HG02938 (cell line): Measurements from ENCODE around the gene TBC1D5.
"Not testable (repeated sequence)": the region's sequence is repeated elsewhere in the genome, so short reads cannot be mapped to it uniquely, and the experiment has no call there.

Experiments
- ATAC-seq: cut with Tn5 transposase; IDR thresholded peaks from one replicate; pipeline ENCODE4 v1.9.1; 2021; ENCODE audit warnings: mild to moderate bottlenecking, moderate library complexity; ENCODE audit not compliant: unreplicated experiment

Gene TBC1D5

GRCh38 chr3:17648630-17649355 is 93.6 kb downstream of the TBC1D5 start:
- ATAC-seq, result not testable (repeated sequence)

- ATAC-seq, result no peak
Observed at GRCh38 chr3:17645074-17645698, 97.2 kb downstream of the TBC1D5 start.

GRCh38 chr3:17643691-17644090 is 98.7 kb downstream of the TBC1D5 start:
- no peak for ATAC-seq

GRCh38 chr3:17642474-17642873 is 100.0 kb downstream of the TBC1D5 start:
- no peak for ATAC-seq

- no peak for ATAC-seq
Observed at GRCh38 chr3:17640466-17640865, 102.0 kb downstream of the TBC1D5 start.

GRCh38 chr3:17639765-17640164 is 102.7 kb downstream of the TBC1D5 start:
- ATAC-seq, result no peak

GRCh38 chr3:17639257-17639656 is 103.2 kb downstream of the TBC1D5 start:
- ATAC-seq, result no peak

GRCh38 chr3:17638356-17638755 is 104.1 kb downstream of the TBC1D5 start:
- no peak for ATAC-seq

- ATAC-seq, result not testable (repeated sequence)
Observed at GRCh38 chr3:17635675-17636074, 106.8 kb downstream of the TBC1D5 start.

- no peak for ATAC-seq
Observed at GRCh38 chr3:17634964-17635363, 107.5 kb downstream of the TBC1D5 start.

GRCh38 chr3:17634201-17634600 is 108.2 kb downstream of the TBC1D5 start:
- no peak for ATAC-seq

- ATAC-seq, result no peak
Observed at GRCh38 chr3:17632401-17633100, 109.9 kb downstream of the TBC1D5 start.

GRCh38 chr3:17631609-17632008 is 110.8 kb downstream of the TBC1D5 start:
- no peak for ATAC-seq

GRCh38 chr3:17629400-17629799 is 113.0 kb downstream of the TBC1D5 start:
- no peak for ATAC-seq

GRCh38 chr3:17626395-17626794 is 116.0 kb downstream of the TBC1D5 start:
- no peak for ATAC-seq

GRCh38 chr3:17625133-17625532 is 117.3 kb downstream of the TBC1D5 start:
- no peak for ATAC-seq

GRCh38 chr3:17623464-17623863 is 119.0 kb downstream of the TBC1D5 start:
- no peak for ATAC-seq

- ATAC-seq, result no peak
Observed at GRCh38 chr3:17619968-17620367, 122.5 kb downstream of the TBC1D5 start.

- not testable (repeated sequence) for ATAC-seq
Observed at GRCh38 chr3:17613017-17613416, 129.4 kb downstream of the TBC1D5 start.

- no peak for ATAC-seq
Observed at GRCh38 chr3:17607905-17608304, 134.5 kb downstream of the TBC1D5 start.

- ATAC-seq, result no peak
Observed at GRCh38 chr3:17605934-17606333, 136.5 kb downstream of the TBC1D5 start.

GRCh38 chr3:17605032-17605431 is 137.4 kb downstream of the TBC1D5 start:
- no peak for ATAC-seq
